ENCODE measurements around the gene DUSP16.

The DUSP16 gene

GRCh38 chr12:12511021-12511783 is 51.5 kb downstream of the DUSP16 start:
- ChIA-PET CTCF (interaction anchor here (0.9 to 3.6 kb wide), 7 partner anchors 7 to 134 kb away, joined by 3 to 14 read pairs (median 5); no protein-coding TSS in a partner anchor), POLR2A (no interaction called here)
- TF ChIP-seq, protein P1, sequence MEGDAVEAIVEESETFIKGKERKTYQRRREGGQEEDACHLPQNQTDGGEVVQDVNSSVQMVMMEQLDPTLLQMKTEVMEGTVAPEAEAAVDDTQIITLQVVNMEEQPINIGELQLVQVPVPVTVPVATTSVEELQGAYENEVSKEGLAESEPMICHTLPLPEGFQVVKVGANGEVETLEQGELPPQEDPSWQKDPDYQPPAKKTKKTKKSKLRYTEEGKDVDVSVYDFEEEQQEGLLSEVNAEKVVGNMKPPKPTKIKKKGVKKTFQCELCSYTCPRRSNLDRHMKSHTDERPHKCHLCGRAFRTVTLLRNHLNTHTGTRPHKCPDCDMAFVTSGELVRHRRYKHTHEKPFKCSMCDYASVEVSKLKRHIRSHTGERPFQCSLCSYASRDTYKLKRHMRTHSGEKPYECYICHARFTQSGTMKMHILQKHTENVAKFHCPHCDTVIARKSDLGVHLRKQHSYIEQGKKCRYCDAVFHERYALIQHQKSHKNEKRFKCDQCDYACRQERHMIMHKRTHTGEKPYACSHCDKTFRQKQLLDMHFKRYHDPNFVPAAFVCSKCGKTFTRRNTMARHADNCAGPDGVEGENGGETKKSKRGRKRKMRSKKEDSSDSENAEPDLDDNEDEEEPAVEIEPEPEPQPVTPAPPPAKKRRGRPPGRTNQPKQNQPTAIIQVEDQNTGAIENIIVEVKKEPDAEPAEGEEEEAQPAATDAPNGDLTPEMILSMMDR (IDR thresholded peaks at IDR 0.05; ENCODE audit: control extremely low read depth, extremely low read depth, low read depth, missing control alignments) = no peak
- DNase-seq (ENCODE audit: extremely low spot score) = no peak

- ChIA-PET POLR2A (no interaction called here), CTCF (interaction anchor here (1.1 to 3.6 kb wide), 7 partner anchors 8 to 133 kb away, joined by 4 to 14 read pairs (median 5); no protein-coding TSS in a partner anchor)
- DNase-seq (ENCODE audit: extremely low spot score) = no peak
- TF ChIP-seq, protein P1 (IDR thresholded peaks at IDR 0.05; ENCODE audit: control extremely low read depth, extremely low read depth, low read depth, missing control alignments) = no peak
These were observed 52.1 kb downstream of the DUSP16 start for GRCh38 chr12:12510551-12510950.

DNA sequence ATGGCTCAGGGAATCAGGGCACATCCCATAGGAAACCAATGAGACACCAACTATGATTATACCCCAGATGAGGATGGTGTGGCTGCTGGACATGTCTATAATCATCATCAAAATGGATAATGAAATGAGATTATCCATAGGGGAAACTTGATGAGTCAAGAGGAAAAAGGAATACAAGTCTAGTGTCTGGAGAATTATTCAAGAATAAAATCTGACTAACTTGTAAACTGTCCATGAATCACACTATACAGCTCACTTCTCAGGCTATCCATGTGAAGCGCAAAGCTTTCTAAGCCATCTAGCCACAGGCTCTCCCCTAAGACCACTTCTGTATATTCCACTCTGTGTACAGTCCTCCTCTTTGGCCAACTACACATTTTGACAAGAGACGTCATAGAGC is 52.5 kb downstream of the DUSP16 start:
- POLR2A ChIA-PET = no interaction called here
- no peak for DNase-seq (ENCODE audit: extremely low spot score)
- CTCF ChIA-PET = interaction anchor here (0.9 to 3.6 kb wide), 7 partner anchors 8 to 145 kb away, joined by 3 to 14 read pairs (median 5); no protein-coding TSS in a partner anchor
- TF ChIP-seq, protein P1 (IDR thresholded peaks at IDR 0.05; ENCODE audit: control extremely low read depth, extremely low read depth, low read depth, missing control alignments) = no peak

DNA sequence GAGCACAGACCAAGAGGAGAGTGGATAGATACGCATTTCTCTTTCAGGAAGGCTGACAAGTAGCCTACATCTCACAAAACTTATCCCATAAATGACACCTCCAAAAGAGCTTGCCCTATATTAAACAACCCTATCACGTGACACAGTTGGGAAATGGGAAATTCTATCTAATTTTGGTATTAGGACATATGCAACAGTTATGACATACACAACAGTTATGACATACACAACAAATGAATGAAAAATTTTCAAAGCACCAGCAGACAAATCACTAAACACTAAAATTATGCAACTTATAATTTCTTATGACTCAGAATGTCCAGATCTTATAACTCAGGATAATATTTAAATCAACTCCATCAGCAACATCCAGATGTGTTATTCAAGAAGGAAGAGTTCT is 54.1 kb downstream of the DUSP16 start:
- TF ChIP-seq, protein P1 (IDR thresholded peaks at IDR 0.05; ENCODE audit: control extremely low read depth, extremely low read depth, low read depth, missing control alignments) = no peak
- no peak for DNase-seq (ENCODE audit: extremely low spot score)
- CTCF ChIA-PET = interaction anchor here (1.1 to 3.6 kb wide), 4 partner anchors 10 to 25 kb away, joined by 3 to 14 read pairs (median 9); no protein-coding TSS in a partner anchor
- POLR2A ChIA-PET = no interaction called here

DNA sequence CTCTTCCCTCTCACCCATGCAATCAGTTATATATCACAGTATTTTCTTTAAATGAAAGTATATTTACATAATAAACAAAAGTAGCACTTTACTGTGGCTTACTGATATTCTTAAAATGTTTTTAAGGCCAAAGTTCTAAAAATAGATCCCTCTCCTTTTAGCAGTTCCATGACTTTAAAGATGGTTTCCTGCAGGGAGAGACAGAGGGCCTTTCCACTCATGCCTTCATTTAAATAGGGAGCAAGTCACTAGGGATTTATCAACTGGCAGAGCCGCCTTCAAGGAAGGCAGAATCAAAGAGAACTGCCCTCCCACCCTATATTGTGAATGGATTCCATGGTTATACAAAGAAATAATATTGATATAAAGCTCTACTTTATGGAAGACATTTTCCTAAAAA is 55.5 kb downstream of the DUSP16 start:
- DNase-seq (ENCODE audit: extremely low spot score) = no peak
- ChIA-PET CTCF (no interaction called here), POLR2A (no interaction called here)
- TF ChIP-seq, protein P1 (IDR thresholded peaks at IDR 0.05; ENCODE audit: control extremely low read depth, extremely low read depth, low read depth, missing control alignments) = no peak

DNA sequence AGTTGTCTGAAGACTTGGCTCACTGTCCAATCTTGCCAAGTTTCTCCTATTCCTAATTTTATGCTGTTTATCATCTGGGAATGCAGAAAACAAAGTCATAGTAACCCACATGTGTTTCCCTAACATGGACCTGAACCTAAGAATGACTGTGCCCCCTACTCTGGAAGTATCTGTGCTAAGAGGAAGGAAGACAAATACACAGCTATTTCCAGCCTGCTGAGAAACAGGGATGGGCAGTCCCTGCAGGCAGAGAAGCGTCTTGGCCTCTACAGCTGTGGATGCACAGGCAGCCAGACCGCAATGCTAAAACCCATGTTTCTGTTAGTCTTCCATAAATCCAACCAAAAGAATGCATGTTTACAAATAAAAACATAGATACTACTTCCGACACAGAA is 56.2 kb downstream of the DUSP16 start:
- ChIA-PET CTCF (interaction anchor here (0.9 to 2.0 kb wide), 6 partner anchors 13 to 149 kb away, joined by 3 to 6 read pairs (median 4); no protein-coding TSS in a partner anchor), POLR2A (interaction anchor here (1.2 kb wide), 1 partner anchor 56 kb away, joined by 3 read pairs; the partner anchor contains the start of gene DUSP16)
- no peak for DNase-seq (ENCODE audit: extremely low spot score)
- TF ChIP-seq, protein P1 (IDR thresholded peaks at IDR 0.05; ENCODE audit: control extremely low read depth, extremely low read depth, low read depth, missing control alignments) = no peak

All from GM10248 (cell line).